ENCODE data around the gene UGGT2. TPM values are rescaled to one million over a fixed set of nuclear protein-coding genes. Genes with fewer than 3 reads are reported as not detected.

Gene UGGT2
- total RNA-seq, 6 experiments from 2014 or later = 8.2 to 17.1 (median 10.3) TPM

GRCh38 chr13:96033220-96034015 lies 19.8 kb downstream of the UGGT2 start:
- Histone ChIP-seq H3K4me1 (no peaks in the 10 kb centered on the region), H3K27me3 (no peaks in the 10 kb centered on the region), H3K27ac (no peak overlapping the region), H3K36me3 (no peaks in the 10 kb centered on the region), H3K4me3 (no peak overlapping the region), H3K9me3 (no peaks in the 10 kb centered on the region)
- no peak for TF ChIP-seq POLR2A (IDR thresholded peaks at IDR 0.05)
- TF ChIP-seq, protein P1, sequence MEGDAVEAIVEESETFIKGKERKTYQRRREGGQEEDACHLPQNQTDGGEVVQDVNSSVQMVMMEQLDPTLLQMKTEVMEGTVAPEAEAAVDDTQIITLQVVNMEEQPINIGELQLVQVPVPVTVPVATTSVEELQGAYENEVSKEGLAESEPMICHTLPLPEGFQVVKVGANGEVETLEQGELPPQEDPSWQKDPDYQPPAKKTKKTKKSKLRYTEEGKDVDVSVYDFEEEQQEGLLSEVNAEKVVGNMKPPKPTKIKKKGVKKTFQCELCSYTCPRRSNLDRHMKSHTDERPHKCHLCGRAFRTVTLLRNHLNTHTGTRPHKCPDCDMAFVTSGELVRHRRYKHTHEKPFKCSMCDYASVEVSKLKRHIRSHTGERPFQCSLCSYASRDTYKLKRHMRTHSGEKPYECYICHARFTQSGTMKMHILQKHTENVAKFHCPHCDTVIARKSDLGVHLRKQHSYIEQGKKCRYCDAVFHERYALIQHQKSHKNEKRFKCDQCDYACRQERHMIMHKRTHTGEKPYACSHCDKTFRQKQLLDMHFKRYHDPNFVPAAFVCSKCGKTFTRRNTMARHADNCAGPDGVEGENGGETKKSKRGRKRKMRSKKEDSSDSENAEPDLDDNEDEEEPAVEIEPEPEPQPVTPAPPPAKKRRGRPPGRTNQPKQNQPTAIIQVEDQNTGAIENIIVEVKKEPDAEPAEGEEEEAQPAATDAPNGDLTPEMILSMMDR (IDR thresholded peaks at IDR 0.05) = no peak
- DNase-seq (peak in 1 of 3 donors; percentile 49), ATAC-seq (no peak)
- intact Hi-C loops (cut with DNase I) = no loop called here
- WGBS (ENCODE audit: insufficient coverage, low coverage, low lambda C conversion rate, missing lambda C conversion rate) = 90% methylated on average over 2 of the region's 12 CpGs

DNA sequence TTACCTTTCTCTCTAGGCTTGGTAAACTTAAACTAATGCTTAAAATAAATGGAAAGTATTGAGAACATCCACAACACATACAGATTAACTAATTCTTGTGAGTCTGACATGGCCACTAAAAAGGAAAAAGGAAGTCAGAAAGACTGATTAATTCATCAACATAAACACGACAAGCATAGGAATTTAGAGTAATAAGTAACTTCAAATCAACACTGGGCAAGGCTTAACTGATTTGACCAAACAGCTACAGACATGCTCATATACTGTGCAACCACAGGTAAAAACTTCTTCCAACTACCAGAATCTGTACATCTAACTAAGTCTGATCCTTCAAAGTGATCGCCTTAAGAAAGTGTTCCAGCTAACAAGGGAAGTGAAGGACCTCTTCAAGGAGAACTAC lies 20.5 kb downstream of the UGGT2 start:
- 64% methylated on average over 2 of the region's 2 CpGs for WGBS (ENCODE audit: insufficient coverage, low coverage, low lambda C conversion rate, missing lambda C conversion rate)
- Histone ChIP-seq H3K27ac (no peak overlapping the region), H3K4me3 (no peak overlapping the region), H3K4me1 (no peaks in the 10 kb centered on the region), H3K27me3 (no peaks in the 10 kb centered on the region), H3K36me3 (no peaks in the 10 kb centered on the region), H3K9me3 (no peaks in the 10 kb centered on the region)
- ATAC-seq = no peak
- TF ChIP-seq, protein P1 (IDR thresholded peaks at IDR 0.05) = no peak
- no peak for TF ChIP-seq POLR2A (IDR thresholded peaks at IDR 0.05)
- intact Hi-C loops (cut with DNase I) = no loop called here
- DNase-seq = no peak

DNA sequence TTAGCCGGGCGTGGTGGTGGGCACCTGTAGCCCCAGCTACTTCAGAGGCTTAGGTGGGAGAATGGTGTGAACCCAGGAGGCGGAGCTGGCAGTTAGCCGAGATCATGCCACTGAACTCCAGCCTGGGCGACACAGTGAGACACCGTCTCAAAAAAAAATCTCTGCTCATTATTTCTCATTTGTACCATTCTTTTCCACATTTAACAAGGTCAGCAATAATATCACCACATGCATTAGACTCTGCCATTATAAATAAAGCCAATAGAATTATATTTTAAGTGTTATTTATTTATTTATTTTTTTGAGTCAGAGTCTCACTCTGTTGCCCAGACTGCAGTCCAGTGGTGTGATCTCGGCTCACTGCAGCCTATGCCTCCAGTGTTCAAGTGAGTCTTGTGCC lies 24.2 kb downstream of the UGGT2 start:
- H3K36me3 ChIP-seq = no peaks in the 10 kb centered on the region
- H3K4me1 ChIP-seq = no peaks in the 10 kb centered on the region
- no peaks in the 10 kb centered on the region for H3K9me3 ChIP-seq
- H3K4me3 ChIP-seq = no peak overlapping the region
- ATAC-seq (no peak), DNase-seq (no peak)
- intact Hi-C loops (cut with DNase I) = no loop called here
- WGBS (ENCODE audit: insufficient coverage, low coverage, low lambda C conversion rate, missing lambda C conversion rate) = 96% methylated on average over 4 of the region's 7 CpGs
- H3K27me3 ChIP-seq = no peaks in the 10 kb centered on the region
- TF ChIP-seq, protein P1 (IDR thresholded peaks at IDR 0.05) = no peak
- TF ChIP-seq POLR2A (IDR thresholded peaks at IDR 0.05) = no peak
- no peak overlapping the region for H3K27ac ChIP-seq

GRCh38 chr13:96027496-96027895 lies 25.7 kb downstream of the UGGT2 start:
- H3K9me3 ChIP-seq = no peaks in the 10 kb centered on the region
- 100% methylated on average over 2 of the region's 2 CpGs for WGBS (ENCODE audit: insufficient coverage, low coverage, low lambda C conversion rate, missing lambda C conversion rate)

More at GRCh38 chr13:96027496-96027895, 25.7 kb downstream of the UGGT2 start:
- DNase-seq = no peak
- no peaks in the 10 kb centered on the region for H3K27me3 ChIP-seq
- no peak overlapping the region for H3K4me3 ChIP-seq
- H3K36me3 ChIP-seq = no peaks in the 10 kb centered on the region
- ATAC-seq = no peak
- intact Hi-C loops (cut with DNase I) = no loop called here
- no peaks in the 10 kb centered on the region for H3K4me1 ChIP-seq
- no peak for TF ChIP-seq POLR2A (IDR thresholded peaks at IDR 0.05)
- TF ChIP-seq, protein P1 (IDR thresholded peaks at IDR 0.05) = no peak
- no peak overlapping the region for H3K27ac ChIP-seq
